GM12872 (cell line): Measurements from ENCODE around the gene ADCY2.
A peak's percentile ranks its signal among the peaks of the same experiment; 100 is the strongest.

Source experiments
- CTCF ChIP-seq: IDR thresholded peaks from 3 replicates; pipeline ENCODE4 v1.5.1; 2011; ENCODE audit warnings: low read depth, mild to moderate bottlenecking, low read length, moderate library complexity; ENCODE audit not compliant: insufficient read depth

ADCY2 gene

GRCh38 chr5:7813007-7813406 lies 417.1 kb downstream of the ADCY2 start:
- TF ChIP-seq CTCF, result no peak

GRCh38 chr5:7813576-7813975 lies 417.6 kb downstream of the ADCY2 start:
- no peak for TF ChIP-seq CTCF

- no peak for TF ChIP-seq CTCF
Observed at GRCh38 chr5:7814816-7815215, 418.9 kb downstream of the ADCY2 start.

GRCh38 chr5:7815892-7816534 lies 420.1 kb downstream of the ADCY2 start:
- peak; percentile 99 for TF ChIP-seq CTCF

GRCh38 chr5:7816535-7816901 lies 420.6 kb downstream of the ADCY2 start:
- no peak for TF ChIP-seq CTCF

GRCh38 chr5:7822449-7822848 lies 426.5 kb downstream of the ADCY2 start:
- no peak for TF ChIP-seq CTCF

- TF ChIP-seq CTCF, result no peak
Observed at GRCh38 chr5:7823594-7823993, 427.7 kb downstream of the ADCY2 start.
